NCI-H748 (cell line): ENCODE data around the gene NFIA.
"Not testable (repeated sequence)": the region's sequence is repeated elsewhere in the genome, so short reads cannot be mapped to it uniquely, and the experiment has no call there.

ENCODE experiments used
- DNase-seq: peaks from one replicate; lab custom pipeline; 2025; ENCODE audit not compliant: unreplicated experiment; lab: John Stamatoyannopoulos, UW

The NFIA gene

DNA sequence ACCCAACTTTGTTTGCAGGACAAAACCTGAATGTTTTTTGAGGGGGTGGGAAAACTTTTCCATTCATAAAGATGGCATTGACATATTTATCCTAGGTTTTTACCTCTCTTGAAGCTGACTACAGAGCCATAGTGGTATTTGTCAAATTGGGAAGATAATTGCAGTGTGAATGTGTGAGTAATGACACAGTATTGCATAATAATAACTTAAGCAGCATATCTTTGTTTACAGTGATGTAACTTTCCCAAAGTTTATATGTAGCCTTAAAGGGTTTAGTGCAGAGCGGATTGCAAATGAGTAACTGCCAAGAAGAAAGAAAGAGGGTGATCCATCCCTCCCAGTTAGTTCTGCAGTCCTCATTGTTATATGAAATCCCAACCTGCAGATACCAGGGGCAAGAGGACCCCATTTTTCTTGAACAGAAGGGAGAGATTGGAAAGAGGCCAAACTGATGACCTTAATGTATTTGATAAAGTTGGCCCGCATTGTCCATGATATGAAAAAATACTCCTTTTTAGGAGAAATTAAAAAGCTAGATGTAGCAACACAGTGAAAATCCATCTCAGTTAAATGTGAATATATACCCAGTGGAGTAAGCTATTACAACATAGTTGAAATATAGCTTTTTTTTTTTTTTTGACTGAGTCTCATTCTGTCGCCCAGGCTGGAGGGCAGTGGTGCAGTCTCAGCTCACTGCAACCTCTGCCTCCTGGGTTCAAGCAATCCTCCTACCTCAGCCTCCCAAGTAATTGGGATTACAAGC, 23.7 kb upstream of the NFIA start:
- DNase-seq, result no peak

- not testable (repeated sequence) for DNase-seq
These were observed 20.8 kb upstream of the NFIA start for GRCh38 chr1:61061601-61062000.

- no peak for DNase-seq
These were observed 17.7 kb upstream of the NFIA start for GRCh38 chr1:61064673-61065072.

DNA sequence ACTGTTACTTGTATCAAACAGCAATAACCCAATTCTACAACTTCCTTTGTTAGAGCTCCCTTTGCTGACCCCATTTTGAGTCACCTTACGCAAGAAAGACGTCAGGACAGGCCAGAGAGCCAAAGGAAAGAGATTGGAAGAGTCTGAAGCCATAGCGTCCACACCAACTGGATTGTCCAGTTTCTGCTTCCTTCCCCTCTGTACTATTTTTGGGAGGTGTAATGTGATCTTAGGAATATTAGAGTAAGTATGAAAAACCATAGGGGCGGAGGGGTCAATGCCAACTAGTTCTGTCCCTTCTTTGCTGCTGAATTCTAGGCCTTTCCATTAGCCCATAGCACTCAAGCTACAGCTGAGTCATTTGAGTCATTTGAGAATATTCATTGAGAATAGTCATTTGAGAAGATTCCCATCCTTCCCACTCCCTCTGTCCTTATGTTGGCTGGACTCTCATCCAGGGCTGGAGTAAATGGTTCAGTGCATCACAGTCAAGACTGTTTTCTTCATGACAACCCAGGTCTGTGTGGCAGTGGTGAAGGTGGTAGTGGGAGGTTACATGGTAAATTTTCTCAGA, 14.8 kb upstream of the NFIA start:
- DNase-seq, result no peak

GRCh38 chr1:61070054-61070453, 12.3 kb upstream of the NFIA start:
- DNase-seq, result no peak

- no peak for DNase-seq
These were observed 10.9 kb upstream of the NFIA start for GRCh38 chr1:61071205-61072130.

DNA sequence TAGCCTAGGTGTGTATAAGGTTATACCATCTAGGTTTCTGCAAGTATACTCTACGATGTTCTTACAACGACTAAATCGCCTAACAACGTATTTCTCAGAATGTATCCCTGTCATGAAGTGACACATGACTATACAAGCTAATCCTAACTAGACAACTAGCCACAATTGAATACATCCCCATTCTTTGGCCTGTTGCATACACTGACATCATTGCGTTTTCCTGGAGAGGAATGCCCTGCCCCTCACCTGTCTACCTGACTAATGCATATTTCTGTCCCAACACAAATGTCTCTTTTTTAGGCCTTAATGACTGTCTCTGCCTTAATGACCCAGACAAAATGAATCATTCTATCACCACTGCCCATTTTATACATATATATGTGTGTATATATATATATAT, 8.5 kb upstream of the NFIA start:
- DNase-seq, result no peak

DNA sequence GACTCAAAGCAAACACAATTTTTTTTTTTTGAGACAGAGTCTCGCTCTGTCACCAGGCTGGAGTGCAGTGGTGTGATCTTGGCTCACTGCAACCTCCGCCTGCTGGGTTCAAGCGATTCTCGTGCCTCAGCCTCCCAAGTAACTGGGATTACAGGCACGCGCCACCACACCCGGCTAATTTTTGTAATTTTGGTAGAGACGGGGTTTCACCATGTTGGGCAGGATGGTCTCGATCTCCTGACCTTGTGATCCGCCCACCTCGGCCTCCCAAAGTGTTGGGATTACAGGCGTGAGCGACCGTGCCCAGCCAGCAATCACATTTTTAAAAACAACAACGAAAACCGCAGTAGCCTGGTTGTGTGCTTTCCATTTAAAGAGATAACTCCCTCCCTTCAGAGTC, 6.5 kb upstream of the NFIA start:
- not testable (repeated sequence) for DNase-seq

- DNase-seq, result peak; percentile 99
These were observed 5.4 kb upstream of the NFIA start for GRCh38 chr1:61076728-61077675.

DNA sequence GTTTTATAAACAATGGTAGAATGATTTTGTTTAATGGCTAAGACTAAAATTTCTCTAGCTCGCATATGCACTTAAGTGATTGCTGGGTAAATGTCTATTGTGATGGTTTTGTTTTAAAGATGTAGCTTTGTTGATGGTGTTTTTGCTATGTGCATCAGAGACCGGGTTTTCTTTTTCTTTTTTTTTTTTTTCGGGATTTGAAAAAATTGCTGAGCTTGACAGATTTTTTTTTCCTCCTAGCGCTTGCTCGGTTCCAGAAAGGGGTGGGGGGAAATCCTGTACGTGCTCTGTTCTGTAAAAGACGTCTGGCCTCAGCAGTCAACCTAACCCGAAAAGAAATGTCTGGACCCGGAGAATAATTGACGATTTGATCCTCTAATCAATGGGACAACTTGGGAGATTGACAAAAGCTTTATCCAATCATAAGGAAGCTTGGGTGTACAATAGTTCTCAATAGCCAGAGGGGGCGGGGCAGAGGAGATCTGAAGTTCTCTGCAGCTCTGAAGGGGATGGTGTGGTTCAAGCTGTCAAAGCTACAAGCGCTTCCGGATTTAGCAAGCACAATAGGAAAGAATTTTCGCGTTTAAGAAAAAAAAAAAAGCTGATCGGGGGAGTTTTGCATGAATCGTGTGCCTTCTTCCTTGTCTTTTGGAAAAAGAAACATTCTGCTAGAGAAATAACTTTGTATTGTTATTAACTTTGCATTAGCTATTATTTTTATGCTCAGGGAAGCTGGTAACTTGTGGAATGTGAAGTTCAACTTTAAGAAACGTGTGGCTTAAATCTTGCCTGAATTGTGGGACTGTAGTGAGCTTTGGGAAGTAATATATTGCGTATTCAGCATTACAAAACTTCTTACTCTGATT, 4.5 kb upstream of the NFIA start:
- DNase-seq, result peak; percentile 99

DNA sequence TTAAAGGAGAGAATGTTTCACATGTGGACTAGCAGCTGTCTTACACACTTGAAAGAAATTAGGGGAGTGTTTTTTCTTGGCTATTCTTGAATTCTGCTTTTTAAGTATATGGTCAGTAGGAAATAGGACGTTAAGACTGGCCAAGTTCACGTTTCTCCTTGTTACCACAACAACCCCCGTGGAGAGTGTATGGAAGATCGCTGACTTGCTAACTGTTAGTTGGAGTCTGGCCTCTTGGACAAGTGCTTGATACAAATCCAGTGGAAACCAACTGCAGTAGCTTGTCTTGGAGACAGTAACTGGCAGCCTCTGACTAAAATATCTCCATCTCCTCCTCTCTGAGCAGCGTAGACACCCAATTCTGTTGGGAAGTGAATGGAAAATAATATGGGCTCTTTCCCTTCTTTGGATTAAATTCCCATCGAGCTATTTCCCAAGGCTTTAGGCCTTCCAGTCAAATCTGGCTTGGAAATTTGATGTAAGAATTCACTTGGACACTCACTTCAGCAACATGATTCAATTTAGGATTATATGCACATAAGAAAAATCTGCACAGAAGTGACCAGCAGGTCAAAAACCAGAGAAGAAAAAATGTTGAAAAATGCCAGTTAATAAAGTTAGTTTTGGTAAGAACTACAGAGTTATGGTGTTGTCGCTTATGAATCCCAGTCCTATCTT, 3.6 kb upstream of the NFIA start:
- no peak for DNase-seq

GRCh38 chr1:61079296-61079897, 3.0 kb upstream of the NFIA start:
- peak; percentile 81 for DNase-seq

- DNase-seq, result peak; percentile 84
These were observed 2.4 kb upstream of the NFIA start for GRCh38 chr1:61079898-61080336.

DNA sequence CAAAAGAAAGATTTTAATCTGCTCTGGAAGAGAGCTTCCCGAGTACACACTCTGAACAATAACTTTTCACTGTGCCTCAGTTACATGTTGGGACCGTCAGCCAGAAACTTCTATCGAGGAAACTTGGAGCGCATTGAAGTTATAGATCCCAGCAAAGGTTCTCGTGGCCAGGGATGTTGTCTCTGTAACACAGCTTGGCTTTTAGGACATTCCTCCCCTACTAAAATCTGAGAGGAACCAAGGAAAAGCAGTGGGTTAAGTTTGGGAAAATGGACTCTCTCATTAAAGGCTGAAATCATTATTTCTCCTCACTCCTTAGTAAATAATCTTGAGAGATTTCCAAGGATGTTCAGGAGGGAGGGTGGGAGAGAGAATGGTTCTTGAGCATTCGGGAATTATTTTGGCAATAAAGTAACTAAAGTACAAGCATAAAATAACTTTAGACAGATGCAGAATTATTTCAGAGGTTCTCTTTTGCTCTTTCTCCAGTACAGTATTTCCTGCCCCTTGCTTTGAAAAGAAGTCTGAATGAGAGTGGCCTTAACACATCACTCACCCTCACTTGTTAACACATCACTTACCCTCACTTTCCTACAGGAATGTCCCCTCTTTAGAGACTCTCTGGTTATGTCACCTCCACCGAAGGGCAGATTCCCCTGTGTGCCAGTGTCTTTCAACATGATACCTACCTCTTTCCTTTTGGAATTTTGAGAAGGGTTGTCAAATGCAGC, 1.8 kb upstream of the NFIA start:
- peak; percentile 54 for DNase-seq

GRCh38 chr1:61081144-61081685, 1.1 kb upstream of the NFIA start:
- peak; percentile 54 for DNase-seq

GRCh38 chr1:61081686-61082310, 563 bp upstream of the NFIA start:
- peak; percentile 74 for DNase-seq
